Astrocyte (in vitro differentiated cells and primary cell): ENCODE results near the gene RAD21L1. TPM values are rescaled to one million over a fixed set of nuclear protein-coding genes. Genes with fewer than 3 reads are reported as not detected.

Experiments
- DNase-seq: peaks from one replicate; pipeline ENCODE4 v3.0.0-alpha.2; 2010; ENCODE audit warnings: low read depth
- FAIRE-seq: peaks from 2 replicates; lab custom pipeline; 2011; peaks lifted over from hg19 to GRCh38; lab: Jason Lieb, UNC
- H2AFZ ChIP-seq: 2 replicates; pipeline ENCODE4 v1.6.0; 2012; ENCODE audit warnings: low read depth, low read length, inconsistent platforms
- H3K27ac ChIP-seq: 2 replicates; pipeline ENCODE4 v1.5.1; 2011; ENCODE audit warnings: low read depth, low read length, inconsistent platforms
- H3K27me3 ChIP-seq: 2 replicates; pipeline ENCODE4 v1.6.0; 2011; ENCODE audit warnings: low read length, inconsistent platforms; ENCODE audit not compliant: insufficient read depth
- H3K36me3 ChIP-seq: 2 replicates; pipeline ENCODE4 v1.5.1; 2011; ENCODE audit warnings: low read length, inconsistent platforms; ENCODE audit not compliant: insufficient read depth
- H3K4me1 ChIP-seq: 2 replicates; pipeline ENCODE4 v1.5.1; 2011; ENCODE audit warnings: low read length, inconsistent platforms; ENCODE audit not compliant: insufficient read depth
- H3K4me2 ChIP-seq: 2 replicates; pipeline ENCODE4 v1.6.0; 2012; ENCODE audit warnings: low read length, inconsistent platforms
- H3K4me3 ChIP-seq: 2 replicates; pipeline ENCODE4 v1.5.1; 2011; ENCODE audit warnings: low read depth, mild to moderate bottlenecking, low read length, inconsistent platforms; ENCODE audit not compliant: insufficient read depth
- H3K79me2 ChIP-seq: 2 replicates; pipeline ENCODE4 v1.6.0; 2012; ENCODE audit warnings: mild to moderate bottlenecking, low read length, inconsistent platforms; ENCODE audit not compliant: insufficient read depth
- H3K9ac ChIP-seq: 2 replicates; pipeline ENCODE4 v1.6.0; 2012; ENCODE audit warnings: mild to moderate bottlenecking, low read length, inconsistent platforms
- H3K9me3 ChIP-seq: 2 replicates; pipeline ENCODE4 v1.5.1; 2012; ENCODE audit warnings: low read depth, mild to moderate bottlenecking, low read length, inconsistent platforms; ENCODE audit not compliant: insufficient read depth
- H4K20me1 ChIP-seq: 2 replicates; pipeline ENCODE4 v1.6.0; 2012; ENCODE audit warnings: low read length, inconsistent platforms; ENCODE audit not compliant: insufficient read depth
- H3K27ac Mint-ChIP-seq: one replicate; pipeline ENCODE4 v1.8.0; 2021; ENCODE audit warnings: mild to moderate bottlenecking, mixed read lengths; ENCODE audit not compliant: unreplicated experiment
- H3K27me3 Mint-ChIP-seq: one replicate; pipeline ENCODE4 v1.8.0; 2021; ENCODE audit warnings: low read depth, mixed read lengths; ENCODE audit not compliant: unreplicated experiment
- H3K36me3 Mint-ChIP-seq: one replicate; pipeline ENCODE4 v1.8.0; 2021; ENCODE audit warnings: low read depth, mixed read lengths; ENCODE audit not compliant: unreplicated experiment
- H3K4me1 Mint-ChIP-seq: one replicate; pipeline ENCODE4 v1.8.0; 2021; ENCODE audit warnings: low read depth, mixed read lengths; ENCODE audit not compliant: unreplicated experiment
- H3K4me3 Mint-ChIP-seq: one replicate; pipeline ENCODE4 v1.8.0; 2021; ENCODE audit warnings: mild to moderate bottlenecking, moderate library complexity, mixed read lengths; ENCODE audit not compliant: unreplicated experiment
- H3K9me3 Mint-ChIP-seq: one replicate; pipeline ENCODE4 v1.8.0; 2021; ENCODE audit warnings: mild to moderate bottlenecking, mixed read lengths; ENCODE audit not compliant: unreplicated experiment
- CTCF ChIP-seq: IDR thresholded peaks from 2 replicates; pipeline ENCODE4 v1.5.1; 2011; ENCODE audit warnings: low read depth, mild to moderate bottlenecking, inconsistent platforms, low read length, moderate library complexity; ENCODE audit not compliant: insufficient read depth
- EZH2 ChIP-seq: IDR thresholded peaks from 2 replicates; pipeline ENCODE4 v1.6.1; 2012; ENCODE audit warnings: mild to moderate bottlenecking, low read length, inconsistent platforms; ENCODE audit not compliant: insufficient read depth
- total RNA-seq: library from RNA; stranded (reverse); gene quantifications from 2 replicates; pipeline ENCODE4 v1.2.1, GENCODE V29; 2021

RAD21L1 gene
- total RNA-seq, 1 donor from 2014 or later: not detected

- Histone ChIP-seq H3K9me3 (no peaks in the 10 kb centered on the region), H3K4me3 (no peak within 1 kb of the TSS), H3K36me3 (no peaks in the 10 kb centered on the region), H2AFZ (no peak within 1 kb of the TSS), H3K27ac (no peak within 1 kb of the TSS), H3K79me2 (no peaks in the 10 kb centered on the region), H3K9ac (no peak within 1 kb of the TSS), H3K4me1 (no peaks in the 10 kb centered on the region), H4K20me1 (no peaks in the 10 kb centered on the region), H3K4me2 (no peak within 1 kb of the TSS), H3K27me3 (peaks cover 13% of the 10 kb centered on the region)
- FAIRE-seq (no peak), DNase-seq (no peak)
- H3K4me1 Mint-ChIP-seq: no peaks in the 10 kb centered on the region
- no peak within 1 kb of the TSS for H3K27ac Mint-ChIP-seq
- no peaks in the 10 kb centered on the region for H3K9me3 Mint-ChIP-seq
- no peak within 1 kb of the TSS for H3K4me3 Mint-ChIP-seq
- TF ChIP-seq CTCF (no peak), EZH2 (no peak)
- H3K27me3 Mint-ChIP-seq: peaks cover 19% of the 10 kb centered on the region
- peaks cover 3% of the 10 kb centered on the region for H3K36me3 Mint-ChIP-seq
Observed at GRCh38 chr20:1202762-1203504, 22.9 kb upstream of the RAD21L1 start, which contains the start of gene C20orf202. Gene C20orf202 (plus strand): TSS chr20:1203454. CDS start chr20:1203586, 132 bp downstream.

- no peak for DNase-seq
- Mint-ChIP-seq H3K9me3 (no peaks in the 10 kb centered on the region), H3K36me3 (peaks cover 1% of the 10 kb centered on the region)
Observed at GRCh38 chr20:1203630-1204029, 22.2 kb upstream of the RAD21L1 start.

More at GRCh38 chr20:1203630-1204029, 22.2 kb upstream of the RAD21L1 start:
- Mint-ChIP-seq H3K27ac (no peak overlapping the region), H3K4me3 (no peak overlapping the region), H3K27me3 (peaks cover 20% of the 10 kb centered on the region), H3K4me1 (no peaks in the 10 kb centered on the region)
- no peaks in the 10 kb centered on the region for H3K4me1 ChIP-seq
- no peaks in the 10 kb centered on the region for H3K9me3 ChIP-seq
- no peaks in the 10 kb centered on the region for H3K36me3 ChIP-seq
- H2AFZ ChIP-seq: no peak overlapping the region
- TF ChIP-seq EZH2 (no peak), CTCF (no peak)
- H3K27me3 ChIP-seq: peaks cover 19% of the 10 kb centered on the region
- no peak overlapping the region for H3K4me2 ChIP-seq
- H3K79me2 ChIP-seq: no peaks in the 10 kb centered on the region
- H3K9ac ChIP-seq: no peak overlapping the region
- no peak for FAIRE-seq
- H4K20me1 ChIP-seq: no peaks in the 10 kb centered on the region
- no peak overlapping the region for H3K27ac ChIP-seq
- H3K4me3 ChIP-seq: no peak overlapping the region
